Ovary (tissue), 3 donors: ENCODE measurements around the gene SYCP2L.

Experiments used
- CTCF ChIP-seq, 3 donors: fragments of 450-650 bp in 2 of 3; fragments of 200-600 bp in 1 of 3; IDR thresholded peaks; one replicate each; pipeline versions ENCODE4 v1.5.1 to v1.8.0; 2016 to 2022; ENCODE audit warnings: antibody characterized with exemption in 3 of 3, mild to moderate bottlenecking in 1 of 3
- POLR2A ChIP-seq: fragments of 450-650 bp; IDR thresholded peaks from one replicate; pipeline ENCODE4 v1.6.1; 2017; ENCODE audit warnings: antibody characterized with exemption, mild to moderate bottlenecking, moderate library complexity
- donor health status: DM: no; HTN: no; CAD: no.

- TF ChIP-seq CTCF (IDR thresholded peaks at IDR 0.05) (no peak), POLR2A (no peak)
These were observed 90.5 kb downstream of the SYCP2L start for GRCh38 chr6:10977231-10977968.
